ENCODE measurements around the gene TBXAS1. TPM values are rescaled to one million over a fixed set of nuclear protein-coding genes. Genes with fewer than 3 reads are reported as not detected.

Gene TBXAS1
- total RNA-seq, 1 donor from 2014 or later = not detected

DNA sequence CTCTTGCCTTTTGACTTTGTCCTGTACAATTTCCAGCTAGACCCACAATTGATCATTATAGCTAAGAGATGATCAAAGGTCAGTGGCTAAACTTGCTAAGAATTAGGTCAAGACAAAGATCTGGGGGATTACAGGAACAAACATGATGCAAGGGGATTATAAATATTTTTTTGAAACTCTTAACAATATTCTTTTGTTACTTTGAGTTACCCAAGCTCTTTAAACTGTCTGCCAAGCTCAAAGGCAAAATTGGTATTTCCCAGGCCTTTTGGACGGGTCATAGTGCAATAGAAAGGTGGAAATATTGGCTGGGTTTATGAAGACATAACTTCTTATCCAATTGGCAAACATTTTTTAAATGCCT is 23.4 kb downstream of the TBXAS1 start:
- TF ChIP-seq, protein P1, sequence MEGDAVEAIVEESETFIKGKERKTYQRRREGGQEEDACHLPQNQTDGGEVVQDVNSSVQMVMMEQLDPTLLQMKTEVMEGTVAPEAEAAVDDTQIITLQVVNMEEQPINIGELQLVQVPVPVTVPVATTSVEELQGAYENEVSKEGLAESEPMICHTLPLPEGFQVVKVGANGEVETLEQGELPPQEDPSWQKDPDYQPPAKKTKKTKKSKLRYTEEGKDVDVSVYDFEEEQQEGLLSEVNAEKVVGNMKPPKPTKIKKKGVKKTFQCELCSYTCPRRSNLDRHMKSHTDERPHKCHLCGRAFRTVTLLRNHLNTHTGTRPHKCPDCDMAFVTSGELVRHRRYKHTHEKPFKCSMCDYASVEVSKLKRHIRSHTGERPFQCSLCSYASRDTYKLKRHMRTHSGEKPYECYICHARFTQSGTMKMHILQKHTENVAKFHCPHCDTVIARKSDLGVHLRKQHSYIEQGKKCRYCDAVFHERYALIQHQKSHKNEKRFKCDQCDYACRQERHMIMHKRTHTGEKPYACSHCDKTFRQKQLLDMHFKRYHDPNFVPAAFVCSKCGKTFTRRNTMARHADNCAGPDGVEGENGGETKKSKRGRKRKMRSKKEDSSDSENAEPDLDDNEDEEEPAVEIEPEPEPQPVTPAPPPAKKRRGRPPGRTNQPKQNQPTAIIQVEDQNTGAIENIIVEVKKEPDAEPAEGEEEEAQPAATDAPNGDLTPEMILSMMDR (IDR thresholded peaks at IDR 0.05; ENCODE audit: partially characterized antibody, unreplicated experiment) = no peak
- no peak for DNase-seq
- peaks cover 2% of the 10 kb centered on the region for H3K27me3 Mint-ChIP-seq (ENCODE audit: unreplicated experiment)
- H3K36me3 Mint-ChIP-seq (ENCODE audit: unreplicated experiment) = no peaks in the 10 kb centered on the region
- H3K4me1 Mint-ChIP-seq (ENCODE audit: low read depth, unreplicated experiment) = no peaks in the 10 kb centered on the region
- H3K4me3 Mint-ChIP-seq (ENCODE audit: unreplicated experiment) = no peak overlapping the region
- H3K9me3 Mint-ChIP-seq (ENCODE audit: unreplicated experiment) = no peaks in the 10 kb centered on the region
- H3K27ac Mint-ChIP-seq (ENCODE audit: unreplicated experiment) = no peak overlapping the region

DNA sequence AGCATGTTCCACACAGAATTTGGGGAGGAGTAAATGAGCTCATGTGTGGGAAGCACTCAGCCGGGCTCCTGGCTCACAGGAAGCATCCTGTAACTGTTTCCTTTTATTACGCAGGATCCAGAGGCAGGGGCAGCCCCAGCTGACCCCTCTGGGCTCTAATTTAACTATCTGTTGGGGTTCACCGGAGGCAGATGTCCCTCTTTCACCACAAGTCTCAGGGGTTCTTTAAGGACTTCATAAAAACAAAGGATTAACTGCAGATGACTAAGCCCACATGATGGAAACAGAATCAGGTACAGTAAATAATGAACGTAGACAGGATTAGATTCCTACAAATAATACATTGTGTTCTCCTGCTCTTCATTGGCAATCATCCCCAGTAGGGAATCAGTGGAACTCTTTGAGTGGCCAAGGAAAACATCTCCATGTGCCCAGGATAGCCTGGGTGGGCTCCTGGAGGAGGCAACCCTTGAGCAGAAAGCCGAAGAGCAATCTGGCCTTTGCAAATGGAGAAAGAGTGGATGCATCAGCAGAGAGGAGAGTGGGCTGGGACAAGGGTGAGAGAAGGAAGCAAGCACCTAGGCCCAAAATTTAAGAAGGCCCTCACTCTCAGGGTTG is 24.6 kb downstream of the TBXAS1 start:
- H3K36me3 Mint-ChIP-seq (ENCODE audit: unreplicated experiment) = no peaks in the 10 kb centered on the region
- TF ChIP-seq, protein P1 (IDR thresholded peaks at IDR 0.05; ENCODE audit: partially characterized antibody, unreplicated experiment) = no peak
- H3K27me3 Mint-ChIP-seq (ENCODE audit: unreplicated experiment) = peaks cover 2% of the 10 kb centered on the region
- DNase-seq = no peak
- no peak overlapping the region for H3K4me3 Mint-ChIP-seq (ENCODE audit: unreplicated experiment)
- H3K9me3 Mint-ChIP-seq (ENCODE audit: unreplicated experiment) = no peaks in the 10 kb centered on the region
- H3K4me1 Mint-ChIP-seq (ENCODE audit: low read depth, unreplicated experiment) = no peaks in the 10 kb centered on the region
- no peak overlapping the region for H3K27ac Mint-ChIP-seq (ENCODE audit: unreplicated experiment)

DNA sequence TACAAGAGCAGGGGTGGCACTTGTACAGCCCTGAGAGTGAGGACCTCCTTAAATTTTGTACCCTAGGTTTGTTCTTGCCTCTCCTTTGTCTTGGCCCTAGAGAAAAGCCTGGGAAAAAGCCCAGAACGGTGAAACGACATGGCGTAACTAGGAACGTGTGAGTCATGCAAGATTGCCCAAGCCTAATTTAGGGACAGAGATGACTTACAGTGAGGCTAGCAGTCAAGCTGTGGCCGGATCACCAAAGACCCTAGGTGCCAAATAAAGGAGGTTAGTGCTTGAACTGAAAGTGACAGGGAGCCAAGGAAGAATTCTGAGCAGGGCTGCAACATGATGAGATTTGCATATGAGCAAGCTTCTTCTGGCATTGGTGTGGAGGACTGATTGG is 25.1 kb downstream of the TBXAS1 start:
- H3K9me3 Mint-ChIP-seq (ENCODE audit: unreplicated experiment) = no peaks in the 10 kb centered on the region
- TF ChIP-seq, protein P1 (IDR thresholded peaks at IDR 0.05; ENCODE audit: partially characterized antibody, unreplicated experiment) = no peak

DNA sequence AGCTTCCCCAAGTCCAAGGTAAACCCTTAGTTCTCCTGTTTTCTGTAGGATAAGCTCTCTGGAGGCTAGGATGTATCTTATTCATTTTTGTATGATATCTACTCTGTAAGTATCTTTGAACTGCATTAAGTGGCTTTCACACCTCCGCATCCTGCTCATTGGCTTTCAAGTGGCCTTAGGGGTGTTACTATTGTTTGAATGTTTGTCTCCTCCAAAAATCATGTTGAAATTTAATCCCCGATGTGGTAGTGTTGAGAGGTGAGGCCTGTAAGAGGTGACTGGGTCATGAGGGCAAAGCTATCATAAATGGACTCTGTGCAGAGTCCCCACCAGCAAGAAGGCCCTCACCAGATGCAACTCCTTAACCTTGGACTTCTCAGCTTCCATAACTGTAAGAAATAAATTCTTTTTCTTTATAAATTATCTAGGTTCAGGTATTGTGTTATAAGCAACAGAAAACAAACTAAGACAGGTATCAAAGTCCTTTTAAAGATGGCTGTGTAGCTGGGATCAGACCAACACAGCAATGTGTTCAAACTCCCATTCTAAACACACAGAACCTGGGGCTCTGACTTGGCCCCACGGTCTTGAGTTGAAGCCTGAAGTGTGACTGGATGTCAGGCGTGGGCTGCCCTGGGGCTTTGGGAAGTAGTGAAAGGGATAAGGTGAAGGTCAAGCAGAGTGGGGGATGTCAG is 25.9 kb downstream of the TBXAS1 start:
- H3K27me3 Mint-ChIP-seq (ENCODE audit: unreplicated experiment) = peaks cover 2% of the 10 kb centered on the region
- no peak for DNase-seq
- H3K4me1 Mint-ChIP-seq (ENCODE audit: low read depth, unreplicated experiment) = no peaks in the 10 kb centered on the region
- H3K4me3 Mint-ChIP-seq (ENCODE audit: unreplicated experiment) = no peak overlapping the region
- TF ChIP-seq, protein P1 (IDR thresholded peaks at IDR 0.05; ENCODE audit: partially characterized antibody, unreplicated experiment) = no peak
- H3K27ac Mint-ChIP-seq (ENCODE audit: unreplicated experiment) = no peak overlapping the region
- no peaks in the 10 kb centered on the region for H3K36me3 Mint-ChIP-seq (ENCODE audit: unreplicated experiment)
- no peaks in the 10 kb centered on the region for H3K9me3 Mint-ChIP-seq (ENCODE audit: unreplicated experiment)

More for the DNA sequence above, 25.1 kb downstream of the TBXAS1 start:
- H3K27ac Mint-ChIP-seq (ENCODE audit: unreplicated experiment) = no peak overlapping the region
- DNase-seq = no peak
- H3K36me3 Mint-ChIP-seq (ENCODE audit: unreplicated experiment) = no peaks in the 10 kb centered on the region
- H3K4me1 Mint-ChIP-seq (ENCODE audit: low read depth, unreplicated experiment) = no peaks in the 10 kb centered on the region
- no peak overlapping the region for H3K4me3 Mint-ChIP-seq (ENCODE audit: unreplicated experiment)
- H3K27me3 Mint-ChIP-seq (ENCODE audit: unreplicated experiment) = peaks cover 2% of the 10 kb centered on the region

Data from glutamatergic neuron (in vitro differentiated cells).